Activated CD8-positive, alpha-beta memory T cell treated with anti-CD3 and anti-CD28 coated beads for 36 hours (primary cell): Measurements from ENCODE around the gene FTO. TPM values are rescaled to one million over a fixed set of nuclear protein-coding genes. Genes with fewer than 3 reads are reported as not detected.

Experiments used
- CTCF ChIA-PET: fragments of 350-600 bp; sonication (Branson Sonifier 250); formaldehyde crosslinking; loops from one replicate; lab custom pipeline; 2021; ENCODE audit warnings: antibody characterized with exemption; lab: Charles Lee
- POLR2A ChIA-PET: fragments of 350-600 bp; sonication (Branson Sonifier 250); formaldehyde crosslinking; loops from one replicate; lab custom pipeline; 2021; ENCODE audit warnings: antibody characterized with exemption; lab: Charles Lee
- total RNA-seq, 2 experiments: library from RNA; stranded (reverse); gene quantifications; one replicate each; pipeline ENCODE4 v1.2.3, GENCODE V29; 2021

Gene FTO
- total RNA-seq, 2 experiments from 2014 or later = 49.5 to 52.8 TPM

GRCh38 chr16:53773150-53773846 is 69.3 kb downstream of the FTO start:
- CTCF ChIA-PET = interaction anchor here (0.6 kb wide), 1 partner anchor 72 kb away, joined by 3 read pairs; no protein-coding TSS in a partner anchor

DNA sequence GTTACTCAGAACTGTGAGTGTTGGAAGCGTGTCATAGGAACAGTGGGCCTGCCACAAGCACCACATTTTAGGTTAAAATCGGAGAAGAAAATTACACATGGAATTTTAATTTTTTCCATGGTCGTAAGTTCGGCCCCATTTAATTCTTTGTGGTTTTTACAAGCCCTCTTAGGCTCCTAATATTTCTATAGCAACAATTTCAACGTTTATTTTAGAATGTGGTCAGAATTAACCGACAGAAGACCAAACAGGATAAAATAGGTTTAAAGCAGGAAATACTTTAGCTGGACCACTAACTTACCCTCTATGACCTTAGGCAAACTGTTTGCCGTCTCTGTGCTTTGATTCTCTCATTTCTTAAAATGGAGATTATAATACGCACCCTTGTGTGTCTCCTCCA is 69.9 kb downstream of the FTO start:
- ChIA-PET POLR2A (no interaction called here), CTCF (no interaction called here)

More at GRCh38 chr16:53773150-53773846, 69.3 kb downstream of the FTO start:
- POLR2A ChIA-PET = no interaction called here

DNA sequence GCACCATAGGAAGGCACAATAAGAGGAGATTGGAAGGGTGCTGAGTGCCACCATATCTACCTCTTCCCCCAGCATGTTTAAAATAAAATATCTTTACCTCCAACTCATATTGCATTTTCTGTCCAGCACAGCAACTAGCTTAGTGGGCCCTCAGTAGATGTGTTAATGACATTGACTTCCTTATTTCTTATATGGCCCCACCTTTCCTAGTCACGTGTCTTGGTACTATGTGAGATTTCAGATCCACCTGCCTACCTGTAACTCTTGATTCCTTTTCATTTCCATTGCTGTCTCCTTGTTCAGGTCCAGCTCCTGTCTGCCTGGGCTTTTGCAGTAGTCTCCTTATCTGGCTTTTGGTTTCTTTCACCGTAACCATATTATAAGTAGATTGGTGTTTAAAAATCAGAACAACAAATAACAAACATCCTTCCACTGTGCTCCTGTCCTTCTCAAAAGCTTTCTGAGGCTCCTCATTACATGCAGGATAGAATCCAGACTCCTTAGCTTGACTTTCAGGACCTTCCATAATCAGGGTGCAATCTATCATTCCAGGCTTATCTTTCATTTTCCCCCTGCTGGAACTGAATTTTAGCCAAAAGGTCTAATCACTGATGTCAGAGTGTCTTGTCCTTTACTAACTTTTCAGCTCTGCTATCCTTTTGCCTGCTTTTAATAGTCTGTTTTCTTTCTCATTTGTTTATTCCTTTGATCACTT is 71.3 kb downstream of the FTO start:
- CTCF ChIA-PET = no interaction called here
- POLR2A ChIA-PET = no interaction called here

DNA sequence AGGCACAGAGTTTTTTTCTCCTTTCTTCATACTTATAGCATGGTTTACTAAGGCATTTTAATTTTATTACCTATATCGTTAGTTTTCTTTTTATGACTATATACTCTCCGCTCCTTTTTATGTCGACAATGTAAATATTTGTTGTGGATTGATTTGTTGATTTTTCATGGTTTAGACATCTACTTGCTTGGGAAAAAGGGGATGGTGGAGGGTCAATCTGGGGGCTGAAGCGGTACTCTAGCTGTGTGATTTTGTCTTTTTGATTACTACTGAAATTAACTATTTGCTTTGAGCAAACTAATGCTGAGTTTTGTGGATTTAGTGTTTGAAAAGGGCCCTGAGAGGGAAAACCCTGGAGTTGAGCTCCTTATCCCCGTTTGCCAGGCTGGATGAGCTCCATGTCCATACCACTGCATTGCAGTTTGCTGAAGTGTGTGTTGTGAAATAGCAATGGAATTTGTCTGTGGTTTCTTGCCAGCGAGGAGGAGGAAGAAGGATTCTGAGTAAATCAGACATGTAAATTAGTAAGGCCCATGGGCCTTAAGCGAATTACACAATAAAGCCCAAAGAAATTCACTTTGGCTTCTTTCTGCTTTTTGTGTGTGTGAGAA is 72.0 kb downstream of the FTO start:
- ChIA-PET CTCF (no interaction called here), POLR2A (no interaction called here)

- ChIA-PET CTCF (no interaction called here), POLR2A (no interaction called here)
Observed at GRCh38 chr16:53779186-53779585, 75.2 kb downstream of the FTO start.

DNA sequence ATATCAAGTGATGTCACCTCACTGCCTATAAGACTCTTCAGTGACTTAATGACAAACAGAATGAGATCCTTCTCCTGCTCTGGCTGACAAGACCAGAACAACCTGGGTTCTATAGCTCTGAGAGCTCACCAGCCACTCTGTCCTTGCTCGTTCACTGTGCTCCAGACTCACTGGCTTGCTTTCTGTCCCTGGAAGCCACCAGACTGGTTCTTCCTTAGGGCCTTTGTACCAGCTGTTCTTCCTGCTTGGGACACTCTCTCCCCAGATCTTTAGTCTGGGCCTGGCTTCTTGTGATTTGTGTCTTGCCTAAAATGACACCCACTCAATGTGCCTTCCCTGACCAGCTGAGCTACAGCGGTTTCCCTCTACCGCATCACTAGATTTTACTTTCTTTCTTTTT is 76.1 kb downstream of the FTO start:
- ChIA-PET CTCF (no interaction called here), POLR2A (no interaction called here)

GRCh38 chr16:53781023-53781605 is 77.2 kb downstream of the FTO start:
- CTCF ChIA-PET = no interaction called here
- POLR2A ChIA-PET = no interaction called here

GRCh38 chr16:53782148-53782547 is 78.2 kb downstream of the FTO start:
- ChIA-PET POLR2A (no interaction called here), CTCF (interaction anchor here (0.6 kb wide), 1 partner anchor 38 kb away, joined by 3 read pairs; no protein-coding TSS in a partner anchor)

GRCh38 chr16:53784291-53784690 is 80.3 kb downstream of the FTO start:
- ChIA-PET POLR2A (no interaction called here), CTCF (no interaction called here)

DNA sequence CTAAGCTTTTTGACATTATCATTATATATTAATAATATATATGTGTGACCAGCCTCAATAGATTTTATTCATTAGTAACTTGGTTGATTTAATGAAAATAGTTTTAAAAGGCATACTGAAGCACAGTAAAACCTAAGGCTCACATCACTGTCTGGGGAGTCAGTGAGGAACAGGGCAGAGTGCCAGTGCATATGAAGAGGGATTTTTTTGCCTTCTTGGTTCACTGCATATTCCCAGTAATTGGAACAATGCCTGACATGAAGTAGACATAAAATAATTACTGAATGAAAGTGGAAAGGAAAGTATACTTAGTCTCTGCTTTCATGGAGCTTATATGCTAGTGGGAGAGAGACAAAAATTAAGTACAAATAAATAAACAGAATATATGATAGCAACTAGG is 81.1 kb downstream of the FTO start:
- ChIA-PET POLR2A (no interaction called here), CTCF (no interaction called here)

DNA sequence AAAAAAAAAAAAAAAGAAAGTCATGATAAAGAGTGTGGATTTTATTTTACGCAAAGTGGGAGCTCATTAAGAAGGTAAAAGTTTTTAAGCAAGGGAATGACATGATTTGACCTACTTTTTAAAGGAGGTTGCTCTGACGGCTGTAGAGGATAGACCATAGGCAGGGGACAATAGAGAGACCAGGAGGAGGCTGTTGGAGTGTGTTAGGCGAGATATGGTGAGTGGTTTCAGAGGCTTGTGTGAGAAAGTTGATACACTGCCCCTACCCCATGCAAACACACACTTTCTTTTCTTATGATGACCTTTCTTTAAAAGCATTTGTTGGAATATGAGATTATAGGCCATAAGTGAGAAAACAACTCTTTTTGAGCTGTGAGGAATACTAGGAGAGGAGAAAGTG is 82.0 kb downstream of the FTO start:
- CTCF ChIA-PET = no interaction called here
- POLR2A ChIA-PET = no interaction called here

DNA sequence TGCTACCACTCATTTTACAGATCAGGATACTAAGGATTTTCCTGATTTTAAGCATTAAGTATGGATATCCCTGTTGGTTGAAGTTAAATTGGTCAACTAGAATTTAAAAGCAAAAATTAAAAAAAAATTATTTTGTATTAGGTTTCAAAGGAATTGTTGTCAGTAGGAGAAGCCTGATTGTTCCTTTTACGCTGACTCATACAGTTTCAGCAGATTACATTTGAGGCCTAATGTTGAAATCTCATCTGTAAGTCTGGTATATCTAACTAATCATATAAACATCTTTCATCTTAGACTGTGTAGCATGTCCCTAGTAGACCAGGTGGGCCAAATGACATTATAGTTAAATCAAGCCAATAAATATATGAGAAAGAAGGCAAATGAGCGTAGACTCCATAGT is 83.5 kb downstream of the FTO start:
- CTCF ChIA-PET = no interaction called here
- POLR2A ChIA-PET = no interaction called here

GRCh38 chr16:53789137-53789536 is 85.2 kb downstream of the FTO start:
- POLR2A ChIA-PET = no interaction called here
- CTCF ChIA-PET = no interaction called here

- POLR2A ChIA-PET = no interaction called here
- CTCF ChIA-PET = no interaction called here
Observed at GRCh38 chr16:53792161-53792951, 88.4 kb downstream of the FTO start.

GRCh38 chr16:53803451-53803850 is 99.5 kb downstream of the FTO start:
- ChIA-PET POLR2A (no interaction called here), CTCF (no interaction called here)

GRCh38 chr16:53803998-53804397 is 100.0 kb downstream of the FTO start:
- POLR2A ChIA-PET = no interaction called here
- CTCF ChIA-PET = no interaction called here

- ChIA-PET CTCF (no interaction called here), POLR2A (no interaction called here)
Observed at GRCh38 chr16:53804467-53804866, 100.5 kb downstream of the FTO start.

- ChIA-PET CTCF (no interaction called here), POLR2A (no interaction called here)
Observed at GRCh38 chr16:53805113-53805512, 101.2 kb downstream of the FTO start.

DNA sequence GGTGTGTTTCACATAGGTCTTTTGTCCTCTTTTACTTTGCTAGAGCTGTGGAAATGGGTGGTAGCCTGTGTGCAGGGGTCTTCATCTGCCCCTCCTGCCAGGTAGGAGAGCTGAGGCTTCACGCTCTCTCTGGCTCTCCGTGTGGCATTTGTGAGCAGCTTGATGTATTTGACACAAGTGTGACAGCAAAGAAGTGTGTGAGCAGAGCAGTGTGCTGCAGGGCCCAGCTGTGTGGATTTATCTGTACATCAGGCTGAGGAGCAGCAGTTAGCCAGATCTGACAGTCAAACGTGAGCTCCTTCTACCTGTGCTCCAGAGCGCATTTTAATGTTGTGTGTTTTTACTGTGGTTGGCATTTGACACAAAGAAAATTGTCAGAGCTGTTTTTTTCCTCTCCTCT is 101.8 kb downstream of the FTO start:
- CTCF ChIA-PET = no interaction called here
- POLR2A ChIA-PET = no interaction called here
